HG02885 (cell line): ENCODE results near the gene ADRA2A.
A peak's percentile ranks its signal among the peaks of the same experiment; 100 is the strongest.

Source experiments
- ATAC-seq: cut with Tn5 transposase; IDR thresholded peaks from one replicate; pipeline ENCODE4 v1.9.1; 2021; ENCODE audit warnings: mild to moderate bottlenecking; ENCODE audit not compliant: unreplicated experiment, poor library complexity

The ADRA2A gene

GRCh38 chr10:111076682-111077478, at the start of gene ADRA2A:
ADRA2A (plus strand) TSS chr10:111077029; CDS start chr10:111077997, 968 bp downstream.
- no peak for ATAC-seq

- peak; percentile 65 for ATAC-seq
Measured at GRCh38 chr10:111030042-111030750, 46.6 kb upstream of the ADRA2A start.

GRCh38 chr10:111034598-111035310, 42.1 kb upstream of the ADRA2A start:
- no peak for ATAC-seq

GRCh38 chr10:111035542-111035941, 41.3 kb upstream of the ADRA2A start:
- ATAC-seq: no peak

- no peak for ATAC-seq
Measured at GRCh38 chr10:111037858-111038257, 39.0 kb upstream of the ADRA2A start.

- no peak for ATAC-seq
Measured at GRCh38 chr10:111039522-111039921, 37.3 kb upstream of the ADRA2A start.

- ATAC-seq: no peak
Measured at GRCh38 chr10:111057006-111057405, 19.8 kb upstream of the ADRA2A start.

GRCh38 chr10:111063471-111063870, 13.4 kb upstream of the ADRA2A start:
- ATAC-seq: no peak

- no peak for ATAC-seq
Measured at GRCh38 chr10:111072232-111072631, 4.6 kb upstream of the ADRA2A start.

- ATAC-seq: peak; percentile 11
Measured at GRCh38 chr10:111075577-111076185, 1.1 kb upstream of the ADRA2A start.

- peak; percentile 83 for ATAC-seq
Measured at GRCh38 chr10:111076191-111076681, 593 bp upstream of the ADRA2A start.

- ATAC-seq: no peak
Measured at GRCh38 chr10:111077479-111077784, 603 bp downstream of the ADRA2A start.

- no peak for ATAC-seq
Measured at GRCh38 chr10:111077785-111078504, 1.1 kb downstream of the ADRA2A start.

GRCh38 chr10:111078505-111079185, 1.8 kb downstream of the ADRA2A start:
- ATAC-seq: no peak

GRCh38 chr10:111079241-111079760, 2.5 kb downstream of the ADRA2A start:
- no peak for ATAC-seq

GRCh38 chr10:111079781-111080180, 3.0 kb downstream of the ADRA2A start:
- ATAC-seq: no peak

GRCh38 chr10:111080224-111080623, 3.4 kb downstream of the ADRA2A start:
- ATAC-seq: no peak

- no peak for ATAC-seq
Measured at GRCh38 chr10:111081595-111081994, 4.8 kb downstream of the ADRA2A start.
